Activated gamma-delta T cell treated with Interleukin-2 at 50 U/mL for 16 hours (primary cell): Measurements from ENCODE around the gene ARID5A.
"Not testable (repeated sequence)": the region's sequence is repeated elsewhere in the genome, so short reads cannot be mapped to it uniquely, and the experiment has no call there.

ENCODE experiments used
- DNase-seq: peaks from one replicate; pipeline ENCODE4 v3.0.0-alpha.2; 2020

The ARID5A gene

GRCh38 chr2:96536445-96537065, at the start of gene ARID5A:
Gene ARID5A (plus strand): TSS chr2:96536752. CDS start chr2:96536827, 75 bp downstream.
- DNase-seq: peak; percentile 90

GRCh38 chr2:96489261-96489660, 47.3 kb upstream of the ARID5A start:
- DNase-seq: no peak

- DNase-seq: no peak
Measured at GRCh38 chr2:96489663-96490062, 46.9 kb upstream of the ARID5A start.

- no peak for DNase-seq
Measured at GRCh38 chr2:96491860-96492497, 44.6 kb upstream of the ARID5A start.

- no peak for DNase-seq
Measured at GRCh38 chr2:96493072-96493471, 43.5 kb upstream of the ARID5A start.

- DNase-seq: no peak
Measured at GRCh38 chr2:96494188-96494587, 42.4 kb upstream of the ARID5A start.

- DNase-seq: no peak
Measured at GRCh38 chr2:96495982-96496629, 40.4 kb upstream of the ARID5A start.

- no peak for DNase-seq
Measured at GRCh38 chr2:96498021-96498431, 38.5 kb upstream of the ARID5A start.

GRCh38 chr2:96498611-96499010, 37.9 kb upstream of the ARID5A start:
- DNase-seq: not testable (repeated sequence)

- DNase-seq: no peak
Measured at GRCh38 chr2:96499061-96499960, 37.2 kb upstream of the ARID5A start.

- DNase-seq: no peak
Measured at GRCh38 chr2:96500385-96501066, 36.0 kb upstream of the ARID5A start.

- no peak for DNase-seq
Measured at GRCh38 chr2:96501471-96501874, 35.1 kb upstream of the ARID5A start.

GRCh38 chr2:96501886-96502810, 34.4 kb upstream of the ARID5A start:
- DNase-seq: no peak

GRCh38 chr2:96502891-96503636, 33.5 kb upstream of the ARID5A start:
- DNase-seq: no peak

GRCh38 chr2:96503637-96504243, 32.8 kb upstream of the ARID5A start:
- no peak for DNase-seq

- no peak for DNase-seq
Measured at GRCh38 chr2:96505231-96505889, 31.2 kb upstream of the ARID5A start, which contains the start of gene NEURL3. Gene NEURL3 (minus strand): TSS chr2:96505357. CDS start chr2:96505286, 71 bp downstream.

GRCh38 chr2:96506016-96506906, 30.3 kb upstream of the ARID5A start:
- no peak for DNase-seq

GRCh38 chr2:96506907-96507240, 29.7 kb upstream of the ARID5A start:
- DNase-seq: no peak
